ENCODE measurements around the gene FBXW11.
"Not testable (repeated sequence)": the region's sequence is repeated elsewhere in the genome, so short reads cannot be mapped to it uniquely, and the experiment has no call there.

The FBXW11 gene

DNA sequence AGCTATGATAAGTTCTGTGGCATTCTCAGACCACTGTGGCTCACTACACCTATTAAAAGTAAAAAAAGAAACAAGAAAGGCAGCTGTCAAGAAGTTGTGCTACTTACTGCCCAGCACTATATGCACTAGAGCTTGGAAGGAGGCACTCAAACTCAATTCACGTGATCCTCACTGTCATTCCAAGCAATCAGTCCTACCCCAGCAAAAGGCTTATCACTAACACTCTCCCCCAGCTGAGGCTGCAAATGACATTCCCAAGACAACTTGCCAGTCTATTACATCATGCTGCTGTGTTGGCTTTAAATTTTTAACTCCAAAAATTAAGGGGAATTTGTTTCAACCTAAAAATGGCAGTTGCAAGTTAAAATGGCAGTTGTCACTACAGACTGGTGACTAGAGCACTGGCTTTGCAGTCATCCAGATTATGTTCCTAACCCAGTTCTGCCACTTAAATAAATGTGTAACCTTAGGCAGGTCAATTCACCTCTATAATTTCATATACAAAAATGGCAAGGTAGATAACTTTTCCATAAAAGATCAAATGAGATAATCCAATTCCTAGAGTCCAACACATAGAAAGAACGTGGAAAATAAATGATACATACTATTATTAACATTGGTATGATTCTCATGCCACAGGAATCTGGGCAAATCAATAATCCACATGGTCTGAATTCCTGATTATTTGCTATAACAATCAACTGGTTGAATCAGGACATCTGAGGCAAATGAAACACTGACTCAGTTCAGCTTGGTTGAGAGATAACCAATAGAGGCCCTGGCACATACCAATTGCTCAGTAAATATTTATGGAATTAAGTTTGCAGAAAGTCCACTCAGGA lies 52.4 kb downstream of the FBXW11 start:
- DNase-seq (ENCODE audit: low spot score) = no peak

DNA sequence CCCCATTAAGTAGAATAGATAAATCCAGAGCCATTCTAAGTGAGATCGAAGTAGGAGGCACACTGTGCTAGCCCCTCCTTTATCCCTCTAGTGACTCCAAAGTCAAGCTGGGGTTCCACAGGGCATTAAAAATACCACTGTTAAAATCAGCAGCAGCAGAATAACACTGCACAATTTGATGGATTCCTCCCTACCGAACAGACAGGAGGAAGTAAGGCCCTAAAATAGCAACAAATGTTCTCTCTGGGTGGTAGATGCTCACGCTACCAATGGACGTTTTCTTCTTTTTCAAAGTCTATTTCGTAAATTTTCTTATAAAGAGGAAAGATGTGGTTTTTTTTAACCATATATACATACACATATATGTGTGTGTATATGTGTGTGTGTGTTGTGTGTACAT lies 54.4 kb downstream of the FBXW11 start:
- DNase-seq (ENCODE audit: low spot score) = no peak

DNA sequence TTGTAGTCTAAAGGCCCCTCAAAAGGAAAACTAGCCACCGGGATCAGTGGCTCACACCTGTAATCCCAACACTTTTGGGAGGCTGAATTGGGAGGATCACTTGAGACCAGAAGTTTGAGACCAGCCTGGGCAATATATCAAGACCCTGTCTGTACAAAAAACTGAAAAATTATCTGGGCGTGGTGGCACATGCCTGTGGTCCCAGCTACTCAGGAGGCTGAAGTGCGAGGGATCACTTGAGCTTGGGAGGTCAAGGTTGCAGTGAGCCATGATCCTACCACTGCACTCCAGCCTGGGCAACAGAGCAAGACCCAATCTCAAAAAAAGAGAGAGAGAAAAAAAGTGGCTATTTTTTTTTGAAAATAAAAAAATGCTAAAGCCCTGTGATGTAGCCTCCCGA lies 55.2 kb downstream of the FBXW11 start:
- no peak for DNase-seq (ENCODE audit: low spot score)

DNA sequence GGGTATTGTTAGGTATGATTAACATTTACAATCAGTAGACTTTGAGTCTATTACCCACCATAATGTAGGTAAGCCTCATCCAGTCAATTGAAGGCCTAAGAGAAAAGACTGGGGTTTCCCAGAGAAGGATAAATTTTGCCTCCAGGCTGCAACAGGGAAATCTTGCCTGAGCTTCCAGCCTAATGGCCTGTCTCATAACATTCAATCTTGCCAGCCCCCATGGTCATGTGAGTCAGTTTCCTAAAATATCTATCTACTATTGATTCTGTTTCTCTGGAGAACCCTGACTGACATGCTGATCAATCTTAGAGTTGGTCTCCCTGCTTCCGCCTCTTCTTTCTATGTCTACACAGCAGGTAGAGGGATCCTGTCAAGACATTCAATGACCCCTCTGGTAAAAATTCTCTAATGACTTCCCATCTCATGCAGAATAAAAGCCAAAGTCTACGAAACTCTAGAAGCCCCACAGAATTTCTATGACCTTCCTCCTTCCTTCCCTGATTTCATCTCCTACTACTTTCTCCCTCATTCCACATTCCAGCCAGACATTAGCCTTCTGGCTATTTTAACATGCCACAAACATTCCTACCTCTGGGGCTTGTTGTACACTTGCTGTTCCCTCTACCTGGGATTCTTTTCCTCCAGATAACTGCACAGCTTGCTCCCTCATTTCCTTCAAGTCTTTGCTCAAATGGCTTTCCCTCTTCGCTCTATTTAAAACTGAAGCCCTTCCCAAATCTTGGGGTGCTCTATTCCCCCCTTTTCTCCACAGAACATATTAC lies 60.2 kb downstream of the FBXW11 start:
- no peak for DNase-seq (ENCODE audit: low spot score)

DNA sequence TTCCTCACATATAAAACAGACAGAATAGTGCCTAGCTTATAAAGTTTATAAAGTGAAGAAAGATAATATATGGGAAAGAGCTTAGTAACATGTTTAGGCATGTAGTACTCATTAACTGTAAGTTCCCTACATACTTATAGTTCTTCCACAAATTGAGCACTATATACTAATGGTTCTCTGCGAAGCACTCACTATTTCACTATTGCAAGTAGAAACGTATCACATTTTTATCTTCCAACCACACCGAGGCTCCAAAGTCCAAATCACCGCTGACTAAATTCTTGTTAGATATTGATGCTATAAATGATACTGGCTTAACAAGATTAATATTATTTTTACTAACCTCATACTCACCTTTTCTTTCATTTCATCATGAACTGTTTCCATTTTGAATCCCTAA lies 61.0 kb downstream of the FBXW11 start:
- DNase-seq (ENCODE audit: low spot score) = no peak

DNA sequence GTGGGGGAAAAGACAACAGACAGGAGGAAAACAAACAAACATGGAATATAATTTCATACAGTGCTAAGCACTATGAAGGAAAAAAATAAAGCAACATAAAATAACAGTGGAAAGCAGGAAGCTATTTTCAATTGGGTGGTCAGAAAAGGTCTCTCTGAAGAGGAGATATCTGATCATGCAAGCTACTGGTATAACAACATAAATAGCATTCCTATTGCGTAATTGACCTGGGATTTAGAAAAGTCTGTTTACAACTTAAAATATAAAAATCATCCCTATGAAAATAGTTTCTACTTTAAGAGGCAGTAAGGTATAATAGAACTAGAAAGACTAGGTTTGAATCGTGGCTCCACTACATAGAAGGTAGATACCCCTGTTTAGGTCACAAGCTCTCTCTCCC lies 61.4 kb downstream of the FBXW11 start:
- DNase-seq (ENCODE audit: low spot score) = no peak

DNA sequence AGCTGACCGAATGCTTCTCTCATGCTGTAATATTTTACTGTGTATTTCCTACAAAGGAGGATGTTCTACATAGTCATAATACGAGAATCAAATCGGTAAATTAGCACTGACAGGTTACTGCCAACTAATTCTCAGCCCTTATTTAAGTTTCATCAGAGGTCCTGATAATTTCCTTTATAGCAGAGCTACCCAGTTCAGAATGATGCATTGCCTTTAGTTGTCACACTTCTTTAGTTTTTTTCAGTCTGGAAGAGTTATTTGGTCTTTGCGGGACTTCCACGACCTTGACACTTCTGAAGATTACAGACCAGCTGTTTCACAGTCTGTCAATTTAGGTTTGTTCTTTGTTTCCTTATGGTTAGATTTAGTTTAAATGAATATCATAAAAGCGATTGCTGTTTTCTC lies 64.3 kb downstream of the FBXW11 start:
- DNase-seq (ENCODE audit: low spot score) = not testable (repeated sequence)

DNA sequence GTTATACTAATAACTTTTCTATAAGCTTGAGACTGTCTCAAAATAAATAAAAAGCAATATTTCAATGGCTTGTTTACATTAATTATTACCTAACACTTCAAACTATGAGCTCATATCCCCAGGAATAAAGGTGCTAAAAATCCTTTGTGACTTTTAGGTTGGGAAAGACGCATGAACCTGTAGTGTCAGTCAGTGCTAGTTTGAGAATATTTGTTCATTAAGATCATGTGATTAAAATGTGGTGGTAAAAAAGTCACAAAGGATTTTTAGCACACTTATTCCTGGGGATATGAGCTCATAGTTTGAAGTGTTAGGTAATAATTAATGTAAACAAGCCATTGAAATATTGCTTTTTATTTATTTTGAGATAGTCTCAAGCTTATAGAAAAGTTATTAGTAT lies 64.8 kb downstream of the FBXW11 start:
- DNase-seq (ENCODE audit: low spot score) = not testable (repeated sequence)

DNA sequence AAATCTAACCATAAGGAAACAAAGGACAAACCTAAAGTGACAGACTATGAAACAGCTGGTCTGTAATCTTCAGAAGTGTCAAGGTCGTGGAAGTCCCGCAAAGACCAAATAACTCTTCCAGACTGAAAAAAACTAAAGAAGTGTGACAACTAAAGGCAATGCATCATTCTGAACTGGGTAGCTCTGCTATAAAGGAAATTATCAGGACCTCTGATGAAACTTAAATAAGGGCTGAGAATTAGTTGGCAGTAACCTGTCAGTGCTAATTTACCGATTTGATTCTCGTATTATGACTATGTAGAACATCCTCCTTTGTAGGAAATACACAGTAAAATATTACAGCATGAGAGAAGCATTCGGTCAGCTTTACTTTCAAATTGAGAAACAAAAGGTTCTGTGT lies 65.2 kb downstream of the FBXW11 start:
- DNase-seq (ENCODE audit: low spot score) = not testable (repeated sequence)

DNA sequence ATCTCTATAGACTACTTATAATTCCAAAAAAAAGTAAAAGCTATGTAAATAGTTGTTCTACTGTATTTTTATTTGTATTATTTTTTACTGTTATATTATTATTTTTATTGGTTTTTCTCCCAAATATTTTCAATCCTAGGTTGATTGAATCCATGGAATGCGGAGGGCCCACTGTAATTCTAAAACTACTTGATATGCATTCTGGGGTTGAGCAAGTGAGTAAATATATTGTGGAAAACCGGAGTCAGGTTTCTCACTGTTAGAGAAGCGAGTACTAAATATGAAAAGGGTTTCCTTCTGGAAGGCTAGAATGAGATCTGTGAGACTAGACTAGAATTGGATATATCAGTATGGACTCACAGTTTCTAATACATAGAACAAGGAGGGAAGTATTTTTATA lies 66.5 kb downstream of the FBXW11 start:
- no peak for DNase-seq (ENCODE audit: low spot score)

DNA sequence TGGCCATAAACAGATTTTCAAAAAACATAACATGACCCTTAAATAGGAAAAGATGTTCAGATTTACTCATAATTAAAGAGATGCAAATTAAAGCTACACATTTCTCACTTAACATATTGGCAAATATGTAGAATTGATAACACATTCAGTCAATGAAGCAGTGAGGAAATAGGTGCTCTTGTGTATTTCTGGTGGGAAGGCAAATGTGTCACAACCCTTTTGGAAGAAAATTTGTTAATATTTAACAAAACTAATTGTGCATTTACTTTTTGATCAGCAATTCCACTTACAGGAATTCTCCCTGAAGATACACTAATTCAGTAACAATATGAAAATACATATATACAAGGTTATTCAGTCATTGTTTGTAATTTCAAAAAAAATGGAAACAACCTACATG lies 68.1 kb downstream of the FBXW11 start:
- DNase-seq (ENCODE audit: low spot score) = no peak

DNA sequence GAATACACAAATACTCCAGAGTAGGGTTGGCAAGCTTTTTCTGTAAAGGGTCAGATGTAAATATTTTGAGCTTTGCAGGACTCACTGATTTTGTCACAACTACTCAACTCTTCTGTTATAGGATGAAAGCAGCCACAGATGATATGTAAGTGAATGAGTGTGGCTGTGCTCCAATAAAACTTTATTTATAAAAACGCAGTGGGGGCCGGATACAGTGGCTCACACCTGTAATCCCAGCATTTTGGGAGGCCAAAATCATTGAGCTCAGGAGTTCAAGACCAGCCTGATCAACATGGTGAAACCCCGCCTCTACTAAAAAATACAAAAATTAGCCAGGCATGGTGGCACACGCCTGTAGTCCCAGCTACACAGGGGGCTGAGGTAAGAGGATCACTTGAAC lies 69.1 kb downstream of the FBXW11 start:
- DNase-seq (ENCODE audit: low spot score) = no peak

DNA sequence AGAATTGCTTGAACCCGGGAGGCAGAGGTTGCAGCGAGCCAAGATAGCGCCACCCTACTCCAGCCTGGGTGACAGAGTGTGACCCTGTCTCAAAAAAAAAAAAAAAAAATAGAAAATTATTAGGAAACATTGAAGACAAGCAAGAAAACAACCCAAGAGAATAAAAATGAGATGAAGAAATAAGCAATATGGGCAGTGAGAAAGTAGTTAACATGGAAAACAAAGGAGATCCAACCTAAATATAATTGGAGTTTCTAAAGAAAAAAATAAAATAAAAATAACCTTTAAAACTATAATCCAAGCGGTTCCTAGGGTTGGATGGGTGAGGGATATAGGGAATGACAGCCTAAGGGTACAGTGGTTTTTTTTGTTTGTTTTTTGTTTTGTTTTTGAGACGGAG lies 71.9 kb downstream of the FBXW11 start:
- no peak for DNase-seq (ENCODE audit: low spot score)

DNA sequence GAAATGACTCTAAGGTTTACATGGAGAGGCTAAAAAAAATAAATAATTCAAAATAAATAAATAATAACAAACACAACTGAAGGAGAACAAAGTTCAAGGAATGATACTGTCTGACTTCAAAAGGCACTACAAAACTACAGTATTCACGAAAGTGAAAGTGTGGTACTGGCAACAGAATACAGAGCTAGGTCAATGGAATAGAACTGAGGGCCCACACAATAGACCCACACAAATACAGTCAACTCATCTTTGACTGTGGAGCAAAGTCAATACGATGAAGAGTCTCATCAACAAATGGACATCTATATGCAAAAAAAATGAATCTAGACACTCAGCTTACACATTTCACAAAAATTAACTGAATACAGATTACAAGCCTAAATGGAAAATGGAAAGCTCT lies 75.3 kb downstream of the FBXW11 start:
- DNase-seq (ENCODE audit: low spot score) = no peak

DNA sequence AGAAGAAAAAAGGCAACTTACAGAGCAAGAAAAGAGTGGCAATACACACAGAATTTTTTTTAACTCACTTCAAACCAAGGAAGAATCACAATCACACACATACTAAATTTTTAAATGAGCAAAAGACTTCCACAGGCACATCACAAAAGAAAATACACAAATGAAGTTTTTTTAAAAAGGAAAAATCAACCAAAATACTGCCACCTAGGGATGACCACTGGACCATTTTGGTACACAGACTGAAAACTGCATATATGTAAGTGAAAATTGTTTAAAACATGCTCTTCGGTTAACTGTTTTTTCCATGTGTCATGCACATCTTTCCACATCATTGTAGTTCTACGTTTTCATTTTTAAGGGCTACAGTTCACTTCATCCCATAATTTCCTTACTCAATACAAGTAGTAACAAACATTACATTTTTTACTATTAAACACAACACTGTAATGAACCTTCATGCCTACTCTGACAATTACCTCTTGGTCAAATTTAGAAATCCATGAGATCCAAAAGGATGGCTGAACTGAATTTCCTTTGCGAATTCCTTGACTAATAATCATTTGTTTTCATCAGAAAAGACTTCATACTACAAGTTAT lies 79.0 kb downstream of the FBXW11 start:
- no peak for DNase-seq (ENCODE audit: low spot score)

DNA sequence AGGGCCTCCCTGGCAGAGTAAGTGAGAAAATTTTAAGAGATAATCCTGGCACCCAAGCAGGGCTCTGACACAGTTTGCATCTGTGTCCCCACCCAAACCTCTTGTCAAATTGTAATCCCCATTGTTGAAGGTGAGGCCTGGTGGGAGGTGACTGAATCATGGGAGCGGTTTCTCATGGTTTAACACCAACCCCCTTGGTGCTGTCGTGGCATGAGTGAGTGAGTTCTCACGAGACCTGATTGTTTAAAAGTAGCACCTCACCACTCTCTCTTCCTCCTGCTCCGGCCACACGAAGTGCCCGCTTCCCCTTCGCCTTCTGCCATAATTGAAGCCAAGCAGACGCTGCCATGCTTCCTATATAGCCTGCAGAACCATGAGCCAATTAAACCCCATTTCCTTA lies 80.1 kb downstream of the FBXW11 start:
- DNase-seq (ENCODE audit: low spot score) = no peak

DNA sequence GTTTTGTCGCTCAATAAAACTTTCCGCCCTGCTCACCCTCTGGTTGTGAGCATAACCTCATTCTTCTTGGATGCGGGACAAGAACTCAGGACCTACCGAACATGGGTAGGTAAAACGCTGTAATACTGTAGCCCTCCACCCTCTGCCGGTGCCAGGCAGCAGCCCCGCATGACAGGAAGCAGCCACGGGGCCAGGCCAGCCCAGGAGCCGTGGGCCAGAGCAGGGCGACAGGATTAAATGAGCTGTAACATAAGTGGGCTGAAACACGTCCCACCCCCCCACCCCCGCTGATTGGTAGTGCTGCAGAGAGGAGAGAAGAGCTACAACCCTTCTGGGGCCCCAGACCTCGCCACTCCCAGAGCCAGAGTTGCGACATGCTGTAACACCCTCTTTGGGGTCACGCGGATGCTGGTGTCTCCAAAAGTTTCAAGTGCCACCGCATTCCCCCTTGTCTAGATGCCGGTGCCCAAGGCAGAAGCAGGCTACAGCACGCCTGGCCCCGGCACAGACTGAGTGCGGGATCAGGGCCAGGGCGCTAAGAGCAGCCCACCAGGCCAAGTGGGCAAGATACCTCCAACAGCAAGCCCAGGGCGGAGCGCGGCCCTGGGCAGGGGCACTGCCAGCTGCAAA lies 81.8 kb downstream of the FBXW11 start:
- no peak for DNase-seq (ENCODE audit: low spot score)

DNA sequence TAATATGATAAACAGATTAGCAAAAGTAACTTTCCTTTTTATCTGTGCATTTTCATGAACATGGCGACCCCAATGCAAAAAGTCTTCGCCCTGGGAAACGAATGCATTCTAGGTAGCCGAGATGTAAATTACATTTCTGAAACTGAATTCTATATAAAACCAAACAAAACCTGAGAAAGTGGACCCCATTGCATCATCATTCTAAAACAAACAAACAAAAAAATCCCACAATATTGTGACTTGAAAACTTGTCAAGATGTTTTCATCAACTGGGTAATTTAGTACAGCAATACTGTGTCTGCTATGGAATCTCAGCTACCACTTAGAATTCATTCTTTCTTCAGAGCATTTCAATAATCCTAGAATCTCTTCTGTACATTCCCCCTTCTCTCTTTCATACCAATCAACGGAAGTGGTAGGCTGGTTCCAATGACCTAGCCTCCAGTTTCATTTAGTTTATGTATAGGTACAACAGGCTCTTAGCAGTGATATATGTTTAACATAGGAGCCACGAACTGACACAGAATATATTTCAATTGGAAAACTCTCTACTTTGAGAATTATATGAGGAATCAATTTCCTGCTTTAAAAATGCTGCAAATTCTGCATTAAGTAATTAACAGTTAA lies 85.6 kb downstream of the FBXW11 start:
- DNase-seq (ENCODE audit: low spot score) = no peak

DNA sequence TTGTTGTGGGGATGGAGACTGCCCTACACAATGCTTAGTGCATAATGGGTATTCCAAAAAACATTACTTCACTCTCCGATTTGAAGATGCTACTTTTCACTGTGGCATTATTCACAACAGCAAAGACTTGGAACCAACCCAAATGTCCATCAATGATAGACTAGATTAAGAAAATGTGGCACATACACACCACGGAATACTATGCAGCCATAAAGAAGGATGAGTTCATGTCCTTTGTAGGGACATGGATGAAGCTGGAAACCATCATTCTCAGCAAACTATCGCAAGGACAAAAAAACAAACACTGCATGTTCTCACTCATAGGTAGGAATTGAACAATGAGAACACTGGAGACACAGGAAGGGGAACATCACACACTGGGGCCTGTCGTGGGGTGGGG lies 90.7 kb downstream of the FBXW11 start:
- not testable (repeated sequence) for DNase-seq (ENCODE audit: low spot score)

DNA sequence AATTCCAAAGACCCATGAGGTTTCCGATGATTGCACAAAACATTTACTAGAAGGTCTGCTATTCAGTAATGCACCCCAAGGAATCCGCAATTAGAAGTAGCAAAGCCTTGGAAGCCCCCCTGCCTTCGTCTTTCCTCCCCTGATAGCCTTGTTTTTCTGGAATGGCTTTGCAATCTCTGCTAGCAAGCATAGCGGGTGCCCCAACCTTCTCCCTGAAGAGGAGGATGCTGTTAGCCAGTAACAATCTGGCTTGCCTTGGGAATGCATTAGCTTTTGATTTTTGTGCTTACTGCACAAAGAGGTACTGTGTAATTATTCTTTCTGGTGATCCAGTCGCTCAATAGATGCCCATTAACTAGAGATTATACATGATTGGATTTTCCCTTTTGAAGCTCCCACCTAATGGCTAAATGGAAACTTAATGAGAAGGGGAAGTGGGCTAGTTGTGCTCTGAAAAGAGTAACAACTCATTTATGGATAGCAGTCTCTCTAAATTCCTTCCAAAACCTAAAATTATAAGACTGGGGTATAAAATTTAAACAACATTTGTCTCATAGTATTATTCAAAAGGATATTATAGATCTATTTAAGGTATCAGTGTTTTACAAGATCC lies 91.6 kb downstream of the FBXW11 start:
- DNase-seq (ENCODE audit: low spot score) = no peak

DNA sequence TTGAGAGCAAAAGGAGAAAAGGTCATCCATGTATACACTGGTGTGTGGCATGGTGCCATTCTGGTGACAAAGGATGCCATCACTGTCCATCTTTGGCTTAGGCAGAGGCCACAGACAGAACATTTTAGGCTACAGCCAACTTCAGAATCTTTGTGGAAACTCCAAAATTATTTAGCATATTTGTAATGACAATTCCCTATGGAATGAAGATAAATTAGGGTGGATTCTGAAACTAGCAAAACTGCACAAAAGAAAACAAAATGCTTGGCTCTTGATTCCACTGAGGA lies 92.5 kb downstream of the FBXW11 start:
- DNase-seq (ENCODE audit: low spot score) = no peak

DNA sequence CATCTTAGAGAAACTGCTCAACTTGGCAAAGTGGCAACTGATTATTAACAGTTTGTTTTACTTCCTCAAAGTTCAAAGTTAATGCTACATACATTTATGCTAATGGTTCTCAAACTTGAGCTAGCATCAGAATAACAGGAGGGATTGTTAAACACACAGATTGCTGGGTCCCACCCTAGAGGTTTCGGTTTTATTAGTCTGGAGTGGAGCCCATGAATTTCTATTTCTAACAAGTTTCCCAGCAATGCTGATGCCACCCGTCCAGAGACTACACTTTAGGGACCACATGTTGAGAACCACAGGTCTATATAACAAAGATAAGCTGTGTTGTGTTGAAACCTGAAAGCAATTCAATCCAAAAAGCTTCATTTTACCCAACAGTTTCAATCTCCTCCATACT lies 95.3 kb downstream of the FBXW11 start:
- DNase-seq (ENCODE audit: low spot score) = no peak
